CD14-positive monocyte (primary cell): ENCODE data around the gene TMEM205. TPM values are rescaled to one million over a fixed set of nuclear protein-coding genes. Genes with fewer than 3 reads are reported as not detected.

Source experiments
- DNase-seq, 3 donors: peaks; one replicate each; pipeline ENCODE4 v3.0.0-alpha.2; 2011 to 2022
- H2AFZ ChIP-seq: 2 replicates; pipeline ENCODE4 v1.6.0; 2012; ENCODE audit warnings: mild to moderate bottlenecking, low read depth, low read length, inconsistent platforms; ENCODE audit not compliant: insufficient read depth, poor library complexity, severe bottlenecking
- H3K27ac ChIP-seq, 2 donors: 1 replicate in 1 of 2; 2 replicates in 1 of 2; pipeline ENCODE4 v1.5.1; 2012 to 2013; ENCODE audit warnings: low read length in 2 of 2, control low read depth in 1 of 2, inconsistent platforms in 1 of 2, low read depth in 1 of 2, mild to moderate bottlenecking in 1 of 2
- H3K27me3 ChIP-seq, 2 donors: one replicate each; pipeline versions ENCODE4 v1.6.0 to v1.6.1; 2011 to 2013; ENCODE audit warnings: low read length in 2 of 2; ENCODE audit not compliant: control insufficient read depth in 2 of 2, insufficient read depth in 2 of 2
- H3K36me3 ChIP-seq, 2 donors: replicated peaks in 1 of 2; 1 replicate in 1 of 2; 2 replicates in 1 of 2; pipeline versions ENCODE4 v1.5.1 to v1.6.1; 2012 to 2013; ENCODE audit warnings: low read length in 2 of 2, control low read depth in 1 of 2, inconsistent platforms in 1 of 2, mild to moderate bottlenecking in 1 of 2; ENCODE audit not compliant: insufficient read depth in 2 of 2, control insufficient read depth in 1 of 2
- H3K4me1 ChIP-seq, 2 donors: 1 replicate in 1 of 2; 2 replicates in 1 of 2; pipeline versions ENCODE4 v1.5.1 to v1.6.1; 2012 to 2013; ENCODE audit warnings: low read length in 2 of 2, control low read depth in 1 of 2, inconsistent platforms in 1 of 2, mild to moderate bottlenecking in 1 of 2, moderate library complexity in 1 of 2; ENCODE audit not compliant: insufficient read depth in 2 of 2, control insufficient read depth in 1 of 2
- H3K4me2 ChIP-seq: replicated peaks from 2 replicates; pipeline ENCODE3; 2012; ENCODE audit warnings: low read length, moderate library complexity, mild to moderate bottlenecking; ENCODE audit not compliant: poor library complexity, severe bottlenecking; ENCODE audit errors: extremely low read depth
- H3K4me3 ChIP-seq, 3 experiments: fragments of 200-600 bp in 1 of 3; sonication (generic) in 1 of 3; replicated peaks in 1 of 3; 1 replicate in 2 of 3; 2 replicates in 1 of 3; pipeline ENCODE4 v1.5.1; 2011 to 2013; ENCODE audit warnings: low read length in 3 of 3, mild to moderate bottlenecking in 3 of 3, control low read depth in 2 of 3, low read depth in 2 of 3, inconsistent platforms in 1 of 3, moderate library complexity in 1 of 3
- H3K79me2 ChIP-seq: 2 replicates; pipeline ENCODE4 v1.6.0; 2012; ENCODE audit warnings: mild to moderate bottlenecking, control low read depth, inconsistent platforms, low read length, moderate library complexity; ENCODE audit not compliant: insufficient read depth
- H3K9ac ChIP-seq: 2 replicates; pipeline ENCODE4 v1.6.0; 2017; ENCODE audit warnings: low read length, mild to moderate bottlenecking; ENCODE audit not compliant: insufficient read depth, poor library complexity, severe bottlenecking
- H3K9me3 ChIP-seq, 2 donors: replicated peaks in 1 of 2; 1 replicate in 1 of 2; 2 replicates in 1 of 2; pipeline versions ENCODE4 v1.5.1 to v1.6.1; 2012 to 2013; ENCODE audit warnings: low read length in 2 of 2, control low read depth in 1 of 2; ENCODE audit not compliant: control insufficient read depth in 1 of 2, insufficient read depth in 1 of 2
- H4K20me1 ChIP-seq: 2 replicates; pipeline ENCODE4 v1.6.0; 2012; ENCODE audit warnings: mild to moderate bottlenecking, low read length, control low read depth, moderate library complexity; ENCODE audit not compliant: insufficient read depth
- H3K27ac Mint-ChIP-seq, 7 donors: one replicate each; pipeline ENCODE4 v1.8.0; 2020; ENCODE audit warnings: mild to moderate bottlenecking in 7 of 7, mixed read lengths in 7 of 7, moderate library complexity in 6 of 7, inconsistent platforms in 2 of 7
- H3K27me3 Mint-ChIP-seq, 3 donors: one replicate each; pipeline ENCODE4 v1.8.0; 2021 to 2022; ENCODE audit warnings: low read depth in 3 of 3, mild to moderate bottlenecking in 3 of 3, mixed read lengths in 3 of 3, moderate library complexity in 3 of 3, inconsistent platforms in 1 of 3
- H3K36me3 Mint-ChIP-seq, 2 donors: one replicate each; pipeline ENCODE4 v1.8.0; 2020; ENCODE audit warnings: mixed read lengths in 2 of 2, inconsistent platforms in 1 of 2, mild to moderate bottlenecking in 1 of 2
- H3K4me1 Mint-ChIP-seq: one replicate; pipeline ENCODE4 v1.8.0; 2020; ENCODE audit warnings: mild to moderate bottlenecking, mixed read lengths
- H3K4me3 Mint-ChIP-seq, 2 donors: one replicate each; pipeline ENCODE4 v1.8.0; 2020; ENCODE audit warnings: mild to moderate bottlenecking in 2 of 2, mixed read lengths in 2 of 2, moderate library complexity in 1 of 2
- H3K9me3 Mint-ChIP-seq, 7 donors: one replicate each; pipeline ENCODE4 v1.8.0; 2020 to 2022; ENCODE audit warnings: mixed read lengths in 7 of 7, mild to moderate bottlenecking in 6 of 7, moderate library complexity in 6 of 7, inconsistent platforms in 2 of 7
- WGBS: methylation state at CpG from one replicate; pipeline ENCODE4 v1.1.5; 2013; ENCODE audit warnings: missing lambda C conversion rate; ENCODE audit not compliant: insufficient coverage; 5-methylcytosine and 5-hydroxymethylcytosine counted together
- intact Hi-C, 2 donors: fragments of 100-400 bp; cut with micrococcal nuclease; formaldehyde crosslinking; loops; one replicate each; pipeline versions ENCODE4 v1.15.0 to v1.15.1; 2023
- polyA plus RNA-seq, 3 donors: library from polyadenylated mRNA; depleted of rRNA in 1 of 3; unstranded in 2 of 3; stranded (reverse) in 1 of 3; fragments of 300-500 nt in 2 of 3; fragments of >200 nt in 1 of 3; fragmentation: Illumina TruSeq in 2 of 3; gene quantifications; 1 replicate in 2 of 3; 2 replicates in 1 of 3; pipeline ENCODE4 v1.2.3, GENCODE V29; 2012 to 2021
- TF ChIP-seq, protein P1 (sequence below): fragments of 200-600 bp; IDR thresholded peaks from one replicate; pipeline ENCODE4 v1.8.0; 2022; ENCODE audit warnings: antibody characterized with exemption, mild to moderate bottlenecking

Gene TMEM205
- polyA plus RNA-seq, 3 donors: 252 to 335 (median 263) TPM

DNA sequence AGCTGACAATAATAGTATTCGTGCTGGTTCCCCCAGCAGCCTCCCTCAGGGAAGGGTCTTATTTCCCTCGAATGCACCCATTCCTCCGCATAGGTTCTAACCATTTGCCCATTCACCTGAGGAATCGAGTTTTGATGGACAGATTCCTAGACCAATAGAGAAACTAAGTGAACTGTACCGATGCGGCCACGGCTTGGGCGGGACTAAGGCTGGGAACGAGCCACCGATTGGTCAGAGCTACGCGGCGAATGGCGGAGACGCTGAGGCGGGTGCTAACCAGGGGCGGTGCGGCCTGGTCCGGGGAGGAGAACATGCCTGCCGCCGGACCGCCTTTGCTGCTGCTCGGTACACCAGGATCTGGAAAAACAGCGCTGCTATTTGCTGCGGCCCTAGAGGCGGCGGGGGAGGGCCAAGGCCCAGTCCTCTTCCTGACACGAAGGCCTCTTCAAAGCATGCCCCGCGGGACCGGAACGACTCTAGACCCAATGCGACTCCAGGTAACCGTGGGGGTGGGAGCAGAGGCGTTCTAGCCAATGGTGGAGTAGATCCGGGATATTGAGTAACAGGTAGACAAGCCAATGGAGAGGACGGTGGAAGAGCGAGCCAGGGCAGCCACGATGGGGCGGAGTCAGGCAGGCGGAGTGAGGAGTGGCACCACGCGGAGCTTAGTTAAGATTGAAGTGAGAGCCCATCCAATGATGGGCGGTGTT, 28.5 kb upstream of the TMEM205 start, which contains the start of gene SWSAP1:
Gene SWSAP1, plus strand, starts transcription at position 234 of the 710 bp plus-strand sequence. Its CDS starts 15 bp downstream, at position 249.
- Histone ChIP-seq H3K36me3 (no peaks in the 10 kb centered on the region), H3K4me3 (peak within 1 kb of the TSS; percentile 50 to 93 (median 73)), H3K4me2 (peak within 1 kb of the TSS; percentile 100), H2AFZ (peak within 1 kb of the TSS; percentile 81), H3K27me3 (no peaks in the 10 kb centered on the region), H4K20me1 (no peaks in the 10 kb centered on the region), H3K9ac (peak within 1 kb of the TSS; percentile 70), H3K9me3 (no peaks in the 10 kb centered on the region), H3K4me1 (peaks cover 46 to 60% of the 10 kb centered on the region in 2 donors), H3K79me2 (peaks cover 41% of the 10 kb centered on the region), H3K27ac (peak within 1 kb of the TSS; percentile 85 to 91)
- Mint-ChIP-seq H3K9me3 (peaks cover 0 to 2% (median 0%) of the 10 kb centered on the region in 7 donors), H3K27me3 (peaks cover 0 to 4% (median 2%) of the 10 kb centered on the region in 3 donors), H3K4me1 (peaks cover 12% of the 10 kb centered on the region), H3K36me3 (peaks cover 14 to 29% of the 10 kb centered on the region in 2 donors), H3K27ac (peak within 1 kb of the TSS in 3 of 7 donors; percentile 5 to 53 (median 44)), H3K4me3 (peak within 1 kb of the TSS in 1 of 2 donors; percentile 41)
- WGBS: under 1% methylated on average over 42 of the region's 44 CpGs
- TF ChIP-seq, protein P1, sequence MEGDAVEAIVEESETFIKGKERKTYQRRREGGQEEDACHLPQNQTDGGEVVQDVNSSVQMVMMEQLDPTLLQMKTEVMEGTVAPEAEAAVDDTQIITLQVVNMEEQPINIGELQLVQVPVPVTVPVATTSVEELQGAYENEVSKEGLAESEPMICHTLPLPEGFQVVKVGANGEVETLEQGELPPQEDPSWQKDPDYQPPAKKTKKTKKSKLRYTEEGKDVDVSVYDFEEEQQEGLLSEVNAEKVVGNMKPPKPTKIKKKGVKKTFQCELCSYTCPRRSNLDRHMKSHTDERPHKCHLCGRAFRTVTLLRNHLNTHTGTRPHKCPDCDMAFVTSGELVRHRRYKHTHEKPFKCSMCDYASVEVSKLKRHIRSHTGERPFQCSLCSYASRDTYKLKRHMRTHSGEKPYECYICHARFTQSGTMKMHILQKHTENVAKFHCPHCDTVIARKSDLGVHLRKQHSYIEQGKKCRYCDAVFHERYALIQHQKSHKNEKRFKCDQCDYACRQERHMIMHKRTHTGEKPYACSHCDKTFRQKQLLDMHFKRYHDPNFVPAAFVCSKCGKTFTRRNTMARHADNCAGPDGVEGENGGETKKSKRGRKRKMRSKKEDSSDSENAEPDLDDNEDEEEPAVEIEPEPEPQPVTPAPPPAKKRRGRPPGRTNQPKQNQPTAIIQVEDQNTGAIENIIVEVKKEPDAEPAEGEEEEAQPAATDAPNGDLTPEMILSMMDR: no peak
- DNase-seq: peak; percentile 99 to 100 (median 99)
- intact Hi-C loops: loop anchor here (1.0 to 5.0 kb wide), 3 partner anchors 28 to 50 kb away; partner anchors contain the start of genes CCDC159 (in 1 of the 2), RAB3D (in 1 of the 2) and TMEM205 (in 1 of the 2)

DNA sequence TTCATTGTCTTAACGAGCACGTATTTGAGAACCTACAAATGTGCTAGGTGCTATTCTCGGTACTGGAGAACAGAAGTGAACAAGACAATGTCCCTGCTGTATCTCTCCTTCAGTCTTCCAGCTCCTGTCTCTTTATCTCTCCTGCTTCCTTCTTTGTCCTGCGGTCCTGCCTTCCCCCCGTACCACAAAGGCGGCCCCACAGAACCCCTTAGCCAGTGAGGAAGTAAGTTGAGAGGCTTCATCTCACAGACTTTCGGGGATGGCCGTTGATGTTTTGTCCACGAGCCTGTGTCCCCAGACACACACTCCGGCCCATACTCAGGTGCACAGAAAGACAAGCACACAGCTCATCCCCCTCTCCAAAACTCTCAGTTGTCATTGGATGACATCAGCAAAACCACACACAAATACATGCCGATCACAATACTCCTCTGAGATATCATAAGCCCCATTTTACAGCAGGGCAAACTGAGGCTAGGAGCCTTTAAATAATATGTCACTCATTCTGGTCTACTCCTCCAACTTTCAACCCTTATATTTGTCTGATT, 27.9 kb upstream of the TMEM205 start:
- WGBS: 0% methylated on average over 8 of the region's 11 CpGs
- H3K27ac ChIP-seq: peak overlapping the region; percentile 85 to 91
- H3K4me1 ChIP-seq: peaks cover 46 to 55% of the 10 kb centered on the region in 2 donors
- Mint-ChIP-seq H3K4me1 (peaks cover 10% of the 10 kb centered on the region), H3K9me3 (peaks cover 0 to 2% (median 0%) of the 10 kb centered on the region in 7 donors), H3K36me3 (peaks cover 19 to 32% of the 10 kb centered on the region in 2 donors), H3K27me3 (peaks cover 0 to 2% (median 0%) of the 10 kb centered on the region in 3 donors), H3K27ac (no peak overlapping the region), H3K4me3 (no peak overlapping the region)
- H4K20me1 ChIP-seq: no peaks in the 10 kb centered on the region
- intact Hi-C loops: loop anchor here (1.0 to 5.0 kb wide), 4 partner anchors 27 to 49 kb away; partner anchors contain the start of genes CCDC159 (in 2 of the 2), TMEM205 (in 2 of the 2) and RAB3D (in 1 of the 2)
- H2AFZ ChIP-seq: peak overlapping the region; percentile 81
- TF ChIP-seq, protein P1: no peak
- H3K9ac ChIP-seq: peak overlapping the region; percentile 66
- H3K4me2 ChIP-seq: peak overlapping the region; percentile 100
- H3K27me3 ChIP-seq: no peaks in the 10 kb centered on the region
- no peaks in the 10 kb centered on the region for H3K36me3 ChIP-seq
- peak overlapping the region; percentile 50 to 93 (median 73) for H3K4me3 ChIP-seq
- H3K9me3 ChIP-seq: no peaks in the 10 kb centered on the region
- peaks cover 35% of the 10 kb centered on the region for H3K79me2 ChIP-seq
- DNase-seq: peak in 2 of 3 donors; percentile 25 to 39
